Measurements from ENCODE around the gene PREX1. TPM values are rescaled to one million over a fixed set of nuclear protein-coding genes. Genes with fewer than 3 reads are reported as not detected.

The PREX1 gene
- total and polyA plus RNA-seq, 2 donors (not counting 1 experiment from before 2014, with no cell fraction given) = 1.0 to 3.1 TPM

DNA sequence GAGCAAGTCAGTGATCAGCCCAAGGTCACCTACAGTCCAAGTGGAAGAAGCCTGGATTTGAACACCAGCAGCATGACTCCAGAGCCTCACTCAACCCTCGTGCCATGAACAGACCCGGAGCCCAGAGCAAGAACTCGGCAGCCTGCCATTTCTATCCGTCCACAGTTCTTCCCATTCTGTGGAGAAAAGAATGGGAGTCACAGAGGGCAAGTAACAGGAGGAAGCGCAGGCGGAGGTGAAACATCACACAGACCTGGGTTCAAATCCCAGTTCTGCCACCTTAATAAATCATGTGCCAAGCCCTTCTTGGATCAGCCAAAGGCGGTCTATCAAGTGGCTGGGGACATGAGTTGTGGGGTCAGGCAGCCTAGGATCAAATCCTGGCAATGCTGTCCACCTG, 4.3 kb downstream of the PREX1 start:
- no peak for DNase-seq (ENCODE audit: low read depth in 2 of 2)
- H3K9me3 ChIP-seq (ENCODE audit: control insufficient read depth, insufficient read depth, low read depth, low read length) = no peaks in the 10 kb centered on the region
- no peaks in the 10 kb centered on the region for H3K36me3 ChIP-seq (ENCODE audit: control insufficient read depth, insufficient read depth, low read length)

DNA sequence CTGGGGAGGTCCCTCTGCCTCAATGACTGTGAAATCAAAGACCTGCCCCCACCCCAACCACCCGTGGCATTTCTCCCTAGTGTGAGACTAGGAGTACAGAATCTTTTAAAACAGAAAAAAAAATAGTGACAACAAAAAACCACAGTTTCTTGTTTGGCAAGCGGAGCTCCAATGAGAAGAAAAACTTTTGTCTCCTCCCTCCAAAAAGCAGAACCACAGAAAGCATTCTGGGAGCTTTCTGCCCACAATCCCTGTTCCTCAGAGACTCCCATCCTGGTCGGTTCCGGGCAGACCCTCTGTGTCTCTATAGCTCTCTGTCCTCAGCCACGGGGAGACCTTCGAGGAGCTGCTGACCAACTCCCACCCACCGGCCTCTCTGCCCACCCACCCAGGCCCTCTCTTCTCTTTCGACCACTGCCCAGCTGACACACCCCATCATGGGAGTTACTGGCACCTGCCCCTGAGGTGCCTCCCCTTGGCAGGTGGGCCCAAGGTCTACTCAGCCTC, 4.9 kb downstream of the PREX1 start:
- Histone ChIP-seq H3K79me2 (ENCODE audit: control insufficient read depth, insufficient read depth, low read length) (no peaks in the 10 kb centered on the region), H2AFZ (ENCODE audit: low read length) (no peak overlapping the region), H3K27me3 (ENCODE audit: control insufficient read depth, insufficient read depth, low read length) (no peaks in the 10 kb centered on the region), H3K4me3 (replicated peaks in 1 of 4; ENCODE audit: control extremely low read depth in 1 of 4, insufficient read depth in 1 of 4, low read depth in 3 of 4, low read length in 4 of 4) (no peak overlapping the region), H3K9me3 (ENCODE audit: control insufficient read depth, insufficient read depth, low read depth, low read length) (no peaks in the 10 kb centered on the region), H4K20me1 (ENCODE audit: control insufficient read depth, extremely low read depth, insufficient read depth, low read length) (no peaks in the 10 kb centered on the region), H3K36me3 (ENCODE audit: control insufficient read depth, insufficient read depth, low read length) (no peaks in the 10 kb centered on the region), H3K9ac (ENCODE audit: insufficient read depth, low read length) (no peak overlapping the region), H3K27ac (ENCODE audit: insufficient read depth, low read length) (no peak overlapping the region), H3K4me1 (ENCODE audit: control insufficient read depth, extremely low read depth, insufficient read depth, low read length) (no peaks in the 10 kb centered on the region), H3K4me2 (ENCODE audit: extremely low read depth, insufficient read depth, low read length) (no peak overlapping the region)
- DNase-seq (ENCODE audit: low read depth in 2 of 2) = no peak
- TF ChIP-seq, protein P1, sequence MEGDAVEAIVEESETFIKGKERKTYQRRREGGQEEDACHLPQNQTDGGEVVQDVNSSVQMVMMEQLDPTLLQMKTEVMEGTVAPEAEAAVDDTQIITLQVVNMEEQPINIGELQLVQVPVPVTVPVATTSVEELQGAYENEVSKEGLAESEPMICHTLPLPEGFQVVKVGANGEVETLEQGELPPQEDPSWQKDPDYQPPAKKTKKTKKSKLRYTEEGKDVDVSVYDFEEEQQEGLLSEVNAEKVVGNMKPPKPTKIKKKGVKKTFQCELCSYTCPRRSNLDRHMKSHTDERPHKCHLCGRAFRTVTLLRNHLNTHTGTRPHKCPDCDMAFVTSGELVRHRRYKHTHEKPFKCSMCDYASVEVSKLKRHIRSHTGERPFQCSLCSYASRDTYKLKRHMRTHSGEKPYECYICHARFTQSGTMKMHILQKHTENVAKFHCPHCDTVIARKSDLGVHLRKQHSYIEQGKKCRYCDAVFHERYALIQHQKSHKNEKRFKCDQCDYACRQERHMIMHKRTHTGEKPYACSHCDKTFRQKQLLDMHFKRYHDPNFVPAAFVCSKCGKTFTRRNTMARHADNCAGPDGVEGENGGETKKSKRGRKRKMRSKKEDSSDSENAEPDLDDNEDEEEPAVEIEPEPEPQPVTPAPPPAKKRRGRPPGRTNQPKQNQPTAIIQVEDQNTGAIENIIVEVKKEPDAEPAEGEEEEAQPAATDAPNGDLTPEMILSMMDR (conservative IDR thresholded peaks at IDR 0.05 in 1 of 2, IDR thresholded peaks at IDR 0.05 in 1 of 2; ENCODE audit: low read depth in 1 of 2, low read length in 2 of 2) = no peak

More for the DNA sequence above, 4.3 kb downstream of the PREX1 start:
- H3K4me1 ChIP-seq (ENCODE audit: control insufficient read depth, extremely low read depth, insufficient read depth, low read length) = no peaks in the 10 kb centered on the region
- no peak overlapping the region for H3K9ac ChIP-seq (ENCODE audit: insufficient read depth, low read length)
- H4K20me1 ChIP-seq (ENCODE audit: control insufficient read depth, extremely low read depth, insufficient read depth, low read length) = no peaks in the 10 kb centered on the region
- H3K4me2 ChIP-seq (ENCODE audit: extremely low read depth, insufficient read depth, low read length) = no peak overlapping the region
- no peaks in the 10 kb centered on the region for H3K79me2 ChIP-seq (ENCODE audit: control insufficient read depth, insufficient read depth, low read length)
- H3K4me3 ChIP-seq (replicated peaks in 1 of 4; ENCODE audit: control extremely low read depth in 1 of 4, insufficient read depth in 1 of 4, low read depth in 3 of 4, low read length in 4 of 4) = no peak overlapping the region
- no peaks in the 10 kb centered on the region for H3K27me3 ChIP-seq (ENCODE audit: control insufficient read depth, insufficient read depth, low read length)
- no peak overlapping the region for H2AFZ ChIP-seq (ENCODE audit: low read length)
- TF ChIP-seq EZH2 (IDR thresholded peaks at IDR 0.05; ENCODE audit: low read length, missing control alignments) = no peak
- TF ChIP-seq, protein P1 (conservative IDR thresholded peaks at IDR 0.05 in 1 of 2, IDR thresholded peaks at IDR 0.05 in 1 of 2; ENCODE audit: low read depth in 1 of 2, low read length in 2 of 2) = no peak
- no peak overlapping the region for H3K27ac ChIP-seq (ENCODE audit: insufficient read depth, low read length)

DNA sequence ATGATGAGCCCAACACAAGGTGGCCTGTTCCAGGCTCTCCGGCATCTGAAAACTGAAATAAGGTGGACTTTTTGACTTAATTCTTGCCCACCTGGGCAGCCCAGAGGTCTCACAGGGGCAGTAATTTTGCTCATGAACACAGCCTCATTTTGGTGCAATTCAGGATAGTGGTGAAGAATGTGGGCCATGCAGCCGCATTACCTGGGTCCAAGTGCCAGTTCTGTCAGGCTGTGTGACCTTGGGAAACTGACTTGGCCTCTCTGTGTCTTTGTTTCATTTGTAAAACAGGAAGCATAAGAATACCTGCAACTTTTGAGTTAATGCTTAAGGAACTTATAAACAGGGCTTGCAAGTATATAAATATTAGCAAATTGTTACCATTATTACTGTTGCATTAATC, 5.6 kb downstream of the PREX1 start:
- Histone ChIP-seq H3K9me3 (ENCODE audit: control insufficient read depth, insufficient read depth, low read depth, low read length) (no peaks in the 10 kb centered on the region), H3K79me2 (ENCODE audit: control insufficient read depth, insufficient read depth, low read length) (no peaks in the 10 kb centered on the region), H3K27me3 (ENCODE audit: control insufficient read depth, insufficient read depth, low read length) (no peaks in the 10 kb centered on the region), H4K20me1 (ENCODE audit: control insufficient read depth, extremely low read depth, insufficient read depth, low read length) (no peaks in the 10 kb centered on the region), H3K4me2 (ENCODE audit: extremely low read depth, insufficient read depth, low read length) (no peak overlapping the region), H3K9ac (ENCODE audit: insufficient read depth, low read length) (no peak overlapping the region), H2AFZ (ENCODE audit: low read length) (no peak overlapping the region), H3K4me3 (replicated peaks in 1 of 4; ENCODE audit: control extremely low read depth in 1 of 4, insufficient read depth in 1 of 4, low read depth in 3 of 4, low read length in 4 of 4) (no peak overlapping the region), H3K27ac (ENCODE audit: insufficient read depth, low read length) (no peak overlapping the region), H3K4me1 (ENCODE audit: control insufficient read depth, extremely low read depth, insufficient read depth, low read length) (no peaks in the 10 kb centered on the region), H3K36me3 (ENCODE audit: control insufficient read depth, insufficient read depth, low read length) (no peaks in the 10 kb centered on the region)
- DNase-seq (ENCODE audit: low read depth in 2 of 2) = no peak
- no peak for TF ChIP-seq EZH2 (IDR thresholded peaks at IDR 0.05; ENCODE audit: low read length, missing control alignments)
- TF ChIP-seq, protein P1 (conservative IDR thresholded peaks at IDR 0.05 in 1 of 2, IDR thresholded peaks at IDR 0.05 in 1 of 2; ENCODE audit: low read depth in 1 of 2, low read length in 2 of 2) = no peak

Measured in fibroblast of lung (primary cell).